LHCN-M2 (cell line): ENCODE measurements around the gene ACRV1. TPM values are rescaled to one million over a fixed set of nuclear protein-coding genes. Genes with fewer than 3 reads are reported as not detected.
A peak's percentile ranks its signal among the peaks of the same experiment; 100 is the strongest.
"Not testable (repeated sequence)": the region's sequence is repeated elsewhere in the genome, so short reads cannot be mapped to it uniquely, and the experiment has no call there.

ENCODE experiments used
- DNase-seq: peaks from one replicate; pipeline ENCODE4 v3.0.0-alpha.2; 2012; ENCODE audit warnings: low read depth
- polyA plus RNA-seq: library from polyadenylated mRNA; unstranded; fragments of >200 nt; gene quantifications from one replicate; pipeline ENCODE4 v1.2.1, GENCODE V29; 2012; ENCODE audit warnings: missing spikeins
- total RNA-seq: library from RNA; depleted of rRNA; stranded (reverse); fragments of >200 nt; gene quantifications from 2 replicates; pipeline ENCODE4 v1.2.3, GENCODE V29; 2014; rRNA removed

ACRV1 gene, protein sequence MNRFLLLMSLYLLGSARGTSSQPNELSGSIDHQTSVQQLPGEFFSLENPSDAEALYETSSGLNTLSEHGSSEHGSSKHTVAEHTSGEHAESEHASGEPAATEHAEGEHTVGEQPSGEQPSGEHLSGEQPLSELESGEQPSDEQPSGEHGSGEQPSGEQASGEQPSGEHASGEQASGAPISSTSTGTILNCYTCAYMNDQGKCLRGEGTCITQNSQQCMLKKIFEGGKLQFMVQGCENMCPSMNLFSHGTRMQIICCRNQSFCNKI
- not detected in 2 replicates for total RNA-seq
- polyA plus RNA-seq: 0.12 TPM

- no peak for DNase-seq
Measured at GRCh38 chr11:125680747-125681146, at the start of gene ACRV1. ACRV1 (minus strand) TSS chr11:125680847; CDS start chr11:125680780, 67 bp downstream.

- DNase-seq: no peak
Measured at GRCh38 chr11:125728969-125729368, 48.3 kb upstream of the ACRV1 start.

DNA sequence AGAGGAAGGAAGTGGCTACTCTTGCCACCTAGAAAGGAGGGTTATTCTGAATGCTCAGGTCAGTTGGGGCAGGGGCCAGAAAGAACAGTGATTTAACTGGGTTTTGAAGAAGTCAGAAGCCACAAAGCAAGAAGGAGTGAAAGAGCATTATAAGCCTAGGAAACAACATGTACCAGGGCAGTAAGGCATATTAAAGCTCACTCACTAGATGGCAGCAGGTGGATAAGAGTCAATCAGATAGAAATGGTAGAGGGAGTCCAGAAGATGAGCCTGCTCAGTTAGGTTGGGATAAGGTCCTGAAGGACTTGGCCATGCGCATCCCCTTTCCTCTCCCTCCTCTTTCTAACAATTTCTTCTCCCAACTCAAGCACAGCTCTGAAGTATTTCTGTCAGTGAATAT is 43.5 kb upstream of the ACRV1 start:
- peak; percentile 19 for DNase-seq

GRCh38 chr11:125720781-125721180 is 40.1 kb upstream of the ACRV1 start:
- DNase-seq: peak; percentile 83

GRCh38 chr11:125704686-125705085 is 24.0 kb upstream of the ACRV1 start:
- DNase-seq: not testable (repeated sequence)

DNA sequence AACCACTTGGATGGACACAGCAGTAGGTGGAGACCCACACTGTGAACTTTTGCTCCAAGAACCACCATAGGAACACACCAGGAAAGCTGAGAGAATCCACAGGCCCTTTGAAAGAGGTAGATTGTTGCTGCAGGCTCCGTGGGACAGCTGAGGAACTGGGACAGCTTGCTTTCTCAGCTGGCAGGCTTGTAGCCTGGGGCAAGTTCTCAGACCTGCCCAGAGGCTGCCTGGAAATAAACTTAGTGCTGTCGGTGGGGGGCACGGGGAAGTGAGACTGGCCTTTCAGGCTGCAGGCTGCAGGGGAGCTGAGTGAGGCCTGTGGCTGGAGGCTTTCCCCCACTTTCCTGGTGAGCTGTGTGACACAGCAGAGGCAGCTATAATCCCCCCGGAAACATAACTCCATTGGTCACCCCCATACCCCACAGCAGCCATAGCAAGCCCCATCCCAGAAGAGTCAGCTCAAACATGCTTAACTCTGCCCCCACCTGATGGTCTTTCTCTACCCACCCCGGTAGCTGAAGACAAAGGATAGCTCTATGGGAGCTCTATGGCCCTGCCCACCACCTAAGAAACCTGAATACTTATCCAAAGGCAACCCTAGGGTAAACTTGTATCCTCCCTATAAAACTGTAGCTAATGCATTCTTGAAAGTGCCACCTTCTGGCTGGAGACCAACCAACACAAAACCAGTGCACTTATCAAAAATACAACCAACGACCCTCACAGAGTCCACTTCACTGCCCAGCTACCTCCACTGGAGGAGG is 21.4 kb upstream of the ACRV1 start:
- DNase-seq: no peak

- DNase-seq: no peak
Measured at GRCh38 chr11:125701018-125701610, 20.5 kb upstream of the ACRV1 start.

GRCh38 chr11:125694951-125695350 is 14.3 kb upstream of the ACRV1 start:
- no peak for DNase-seq

- no peak for DNase-seq
Measured at GRCh38 chr11:125692887-125693286, 12.2 kb upstream of the ACRV1 start.

DNA sequence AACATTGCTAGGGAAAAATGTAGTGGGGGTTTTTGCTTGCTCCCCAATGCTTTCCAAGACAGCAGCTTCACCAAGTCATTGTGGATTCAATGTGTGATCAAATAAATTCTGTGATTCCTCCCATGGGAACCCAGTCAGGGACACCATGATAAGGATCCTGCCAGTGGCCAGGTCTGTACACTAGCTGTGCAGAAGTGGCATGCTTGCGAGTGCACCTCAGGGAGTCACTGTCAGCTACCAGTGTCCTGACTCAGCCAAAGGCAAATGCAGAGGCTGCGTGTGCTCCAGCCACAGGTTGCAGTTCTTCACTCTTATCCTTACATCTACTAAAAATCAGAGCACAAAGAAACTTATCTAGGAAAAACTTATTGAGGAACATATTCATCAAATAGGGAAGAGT is 9.4 kb upstream of the ACRV1 start:
- no peak for DNase-seq

GRCh38 chr11:125689274-125689859 is 8.7 kb upstream of the ACRV1 start:
- no peak for DNase-seq

DNA sequence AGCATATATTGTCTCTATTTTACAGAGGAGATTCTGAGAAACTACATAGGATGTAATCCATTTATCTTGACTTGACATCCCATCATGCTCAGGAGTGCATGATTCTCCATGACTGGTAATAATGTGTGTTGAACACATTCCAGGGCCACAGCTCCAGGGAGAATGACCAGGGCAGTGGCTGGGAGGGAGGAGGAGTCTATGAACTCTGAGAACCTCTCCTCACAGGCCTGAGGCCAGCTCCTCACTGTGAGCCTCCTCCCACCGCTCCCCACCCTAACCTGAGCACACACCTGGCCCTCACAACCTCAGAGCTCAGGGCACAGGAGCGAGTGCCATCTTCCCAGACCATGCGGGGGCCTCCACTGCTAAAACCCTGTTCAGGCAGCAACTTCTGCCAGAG is 8.0 kb upstream of the ACRV1 start:
- no peak for DNase-seq

DNA sequence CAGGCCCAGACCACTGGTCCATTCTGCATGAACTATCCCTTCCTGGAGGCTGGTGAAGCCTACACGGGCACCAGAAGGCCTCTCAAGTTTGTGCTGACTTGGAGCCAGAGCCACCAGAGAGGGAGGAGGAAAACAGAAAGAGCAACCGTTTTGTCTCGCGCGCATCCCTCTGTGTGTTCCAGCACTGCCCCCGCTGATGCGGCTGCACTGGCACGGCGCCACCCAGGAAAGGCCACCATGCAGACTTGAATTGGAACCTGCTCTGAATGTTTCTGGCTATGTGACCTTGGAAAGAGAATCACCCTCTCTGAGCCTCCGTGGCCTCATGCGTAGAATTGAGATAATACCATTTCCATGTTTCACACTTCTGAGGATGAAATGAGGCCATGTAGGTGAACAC is 7.4 kb upstream of the ACRV1 start:
- DNase-seq: no peak

GRCh38 chr11:125685228-125685627 is 4.6 kb upstream of the ACRV1 start:
- no peak for DNase-seq

- DNase-seq: no peak
Measured at GRCh38 chr11:125679837-125680236, 810 bp downstream of the ACRV1 start.

GRCh38 chr11:125679397-125679796 is 1.2 kb downstream of the ACRV1 start:
- DNase-seq: no peak

- DNase-seq: no peak
Measured at GRCh38 chr11:125675196-125675595, 5.5 kb downstream of the ACRV1 start.

DNA sequence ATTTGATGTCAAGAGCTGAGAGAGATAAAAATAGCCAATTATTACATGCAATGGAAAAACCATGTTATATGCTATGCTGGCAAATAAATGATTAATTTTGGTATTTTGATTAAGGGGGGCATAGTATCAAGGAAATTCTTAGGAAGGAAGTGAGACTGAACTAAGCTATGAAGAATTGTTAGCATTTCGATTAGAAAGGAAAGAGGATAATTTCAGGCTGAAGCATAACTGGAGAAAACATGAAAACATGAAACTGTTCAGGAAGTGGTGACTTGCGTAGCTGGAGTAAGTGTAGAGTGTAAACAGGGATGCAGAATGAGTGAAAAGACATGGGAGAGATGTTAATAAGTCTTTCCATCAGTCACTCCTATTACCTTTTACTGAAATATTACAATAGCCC is 6.4 kb downstream of the ACRV1 start:
- no peak for DNase-seq

DNA sequence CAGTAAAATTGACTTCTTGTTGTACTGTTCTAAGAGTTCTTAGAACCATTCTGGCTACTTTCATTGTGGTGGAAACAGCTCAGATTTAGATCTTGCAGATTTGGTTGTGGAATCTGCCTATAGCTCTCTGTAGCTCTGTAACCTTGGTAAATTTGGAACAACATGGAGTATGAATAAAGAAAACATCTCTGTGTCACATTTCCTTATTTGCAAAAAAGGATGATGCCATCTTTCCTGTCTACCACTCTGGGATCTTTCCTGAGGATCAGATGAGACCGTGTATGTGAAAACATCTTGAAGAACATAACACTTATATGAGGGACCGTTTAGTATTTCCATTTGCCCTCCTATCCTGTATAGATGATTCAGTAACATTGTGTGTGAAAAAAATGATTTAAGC is 9.1 kb downstream of the ACRV1 start:
- no peak for DNase-seq

- DNase-seq: no peak
Measured at GRCh38 chr11:125670172-125670571, 10.5 kb downstream of the ACRV1 start.

DNA sequence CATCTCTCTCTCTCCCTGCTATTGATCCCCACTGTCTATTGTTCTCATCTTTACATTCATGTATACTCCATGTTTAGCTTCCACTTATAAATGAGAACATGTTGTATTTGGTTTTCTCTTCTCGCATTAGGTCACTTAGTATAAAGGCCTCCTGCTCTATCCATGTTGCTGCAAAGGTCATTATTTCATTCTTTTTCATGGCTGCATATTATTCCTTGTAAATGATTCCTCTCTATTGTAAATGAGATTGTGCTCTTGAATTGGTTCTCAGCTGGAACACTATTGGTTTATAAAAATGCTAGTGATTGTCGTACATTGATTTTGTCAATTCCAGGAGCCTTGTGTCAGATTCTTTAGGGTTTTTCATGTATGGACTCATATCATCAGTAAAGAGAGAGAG is 13.5 kb downstream of the ACRV1 start:
- DNase-seq: no peak

- DNase-seq: peak; percentile 14
Measured at GRCh38 chr11:125663910-125664309, 16.7 kb downstream of the ACRV1 start.
